ENCODE results near the gene MICAL2.

DNA sequence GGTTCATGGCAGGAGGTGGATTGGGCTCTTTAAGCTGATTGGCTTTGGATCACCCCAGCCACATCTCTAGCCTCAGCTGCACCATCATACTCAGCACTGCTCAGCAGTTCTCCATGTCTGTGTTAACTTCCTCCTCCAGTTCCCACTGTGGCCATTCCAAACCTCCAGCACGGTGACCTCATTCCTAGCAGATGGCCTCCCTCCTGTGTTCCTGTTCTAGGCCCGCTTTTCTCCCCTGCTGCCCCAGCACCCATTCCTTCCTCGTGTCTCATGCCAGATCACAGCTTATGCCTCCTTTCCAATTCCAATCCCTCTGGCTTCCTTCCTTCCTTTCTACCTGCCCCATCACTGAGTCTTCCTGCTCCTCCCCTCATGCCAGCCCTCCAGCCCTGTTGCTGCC is 96.1 kb downstream of the MICAL2 start:
- TF ChIP-seq EP300 (IDR thresholded peaks at IDR 0.05; ENCODE audit: borderline replicate concordance), result no peak
- no peak for TF ChIP-seq RAD21 (IDR thresholded peaks at IDR 0.05; ENCODE audit: low read depth)
- TF ChIP-seq EGR1 (IDR thresholded peaks at IDR 0.05), result no peak
- no peak for TF ChIP-seq REST (IDR thresholded peaks at IDR 0.05; ENCODE audit: low read depth)
- no peak for TF ChIP-seq TAF1 (IDR thresholded peaks at IDR 0.05; ENCODE audit: low read depth)
- no peak for TF ChIP-seq FOXM1 (IDR thresholded peaks at IDR 0.05; ENCODE audit: borderline replicate concordance, low read depth)
- TF ChIP-seq NFIC (IDR thresholded peaks at IDR 0.05), result no peak
- no peak for TF ChIP-seq TCF12 (IDR thresholded peaks at IDR 0.05; ENCODE audit: low read depth)
- TF ChIP-seq YY1 (IDR thresholded peaks at IDR 0.05; ENCODE audit: low read depth), result no peak
- TF ChIP-seq TEAD4 (IDR thresholded peaks at IDR 0.05), result no peak
- TF ChIP-seq CREB1 (IDR thresholded peaks at IDR 0.05; ENCODE audit: low read depth), result no peak
- TF ChIP-seq, protein P1, sequence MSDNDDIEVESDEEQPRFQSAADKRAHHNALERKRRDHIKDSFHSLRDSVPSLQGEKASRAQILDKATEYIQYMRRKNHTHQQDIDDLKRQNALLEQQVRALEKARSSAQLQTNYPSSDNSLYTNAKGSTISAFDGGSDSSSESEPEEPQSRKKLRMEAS (IDR thresholded peaks at IDR 0.05), result no peak

All from Ishikawa (cell line).